Measurements from ENCODE around the gene CCDC196.

The CCDC196 gene, protein sequence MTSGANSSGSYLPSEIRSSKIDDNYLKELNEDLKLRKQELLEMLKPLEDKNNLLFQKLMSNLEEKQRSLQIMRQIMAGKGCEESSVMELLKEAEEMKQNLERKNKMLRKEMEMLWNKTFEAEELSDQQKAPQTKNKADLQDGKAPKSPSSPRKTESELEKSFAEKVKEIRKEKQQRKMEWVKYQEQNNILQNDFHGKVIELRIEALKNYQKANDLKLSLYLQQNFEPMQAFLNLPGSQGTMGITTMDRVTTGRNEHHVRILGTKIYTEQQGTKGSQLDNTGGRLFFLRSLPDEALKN

DNA sequence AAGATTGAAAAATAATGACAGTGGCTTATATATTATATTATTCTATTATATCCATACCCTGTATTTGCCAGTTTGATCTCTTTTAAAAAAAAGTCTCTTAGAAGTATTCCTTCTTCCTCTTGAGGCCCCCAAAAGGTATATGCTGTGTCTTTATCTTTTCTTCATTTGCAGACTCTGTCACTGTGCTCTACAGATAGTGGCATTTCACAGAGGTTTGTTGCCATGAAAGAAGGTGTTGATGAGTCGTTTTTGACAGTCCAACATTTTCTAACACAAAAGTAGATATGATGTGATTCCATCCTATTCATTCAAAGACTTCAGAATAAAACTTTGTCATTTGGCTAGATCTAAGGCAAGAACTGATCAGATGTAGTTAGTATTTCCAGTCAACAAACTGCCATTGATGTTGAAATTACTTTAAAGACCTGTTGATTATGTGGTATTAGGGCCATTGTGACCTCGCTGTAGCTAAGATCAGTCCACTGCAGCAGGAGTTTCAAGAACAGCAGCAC lies at the start of gene CCDC196:
Gene CCDC196, plus strand, starts transcription at position 462 of the 512 bp plus-strand sequence. CDS start 132 bp downstream, outside the sequence.
- DNase-seq: no peak

DNA sequence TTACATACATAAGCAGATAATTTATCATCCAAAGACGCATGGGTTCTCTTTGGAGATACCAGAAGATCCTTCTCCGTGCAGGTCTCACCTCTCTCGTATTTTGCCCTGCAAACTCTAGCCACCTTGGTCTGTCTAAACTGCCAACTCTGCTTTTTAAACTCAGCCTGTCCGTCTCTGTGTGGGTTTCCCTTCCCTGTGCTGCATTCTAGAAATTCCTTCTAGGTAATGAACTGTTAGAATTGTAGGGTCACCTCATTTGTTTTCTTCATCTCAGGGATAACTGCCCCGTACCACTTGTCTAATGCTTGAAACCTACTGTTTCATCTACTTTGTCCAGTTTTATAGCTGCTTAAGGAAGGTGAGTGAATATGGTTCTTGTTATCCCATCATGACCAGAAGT lies 45.4 kb upstream of the CCDC196 start:
- peak; percentile 71 for DNase-seq

DNA sequence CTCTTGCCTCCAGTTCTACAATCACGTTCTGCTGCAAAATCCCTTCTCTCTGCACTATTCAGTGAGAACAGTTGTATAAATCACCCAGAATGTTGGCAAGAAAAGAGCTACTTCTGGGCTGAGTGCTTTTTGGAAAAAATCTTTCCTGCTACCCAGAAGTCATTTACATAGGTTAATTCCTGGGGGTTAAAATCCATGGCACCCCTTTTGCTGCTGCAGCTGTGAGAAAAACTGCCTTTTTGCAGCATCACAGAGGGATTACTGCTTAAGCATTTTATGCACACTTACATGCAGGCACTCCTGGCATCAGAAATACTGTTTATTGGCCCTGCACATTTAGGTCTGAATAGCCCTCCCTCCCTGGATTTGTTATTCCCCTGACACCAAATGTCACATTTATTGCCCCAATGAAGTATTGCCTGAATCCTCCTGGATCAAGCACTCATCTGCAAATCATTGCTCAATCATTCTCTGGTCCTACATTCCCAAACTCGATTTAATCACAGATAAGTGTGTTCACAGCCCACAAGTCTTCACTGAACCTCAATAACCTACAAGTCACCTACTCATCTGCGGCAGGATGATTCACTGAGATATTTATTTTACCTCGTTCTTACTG lies 43.1 kb upstream of the CCDC196 start:
- DNase-seq: peak; percentile 90

GRCh38 chr14:66443785-66444184 lies 42.4 kb upstream of the CCDC196 start:
- no peak for DNase-seq

DNA sequence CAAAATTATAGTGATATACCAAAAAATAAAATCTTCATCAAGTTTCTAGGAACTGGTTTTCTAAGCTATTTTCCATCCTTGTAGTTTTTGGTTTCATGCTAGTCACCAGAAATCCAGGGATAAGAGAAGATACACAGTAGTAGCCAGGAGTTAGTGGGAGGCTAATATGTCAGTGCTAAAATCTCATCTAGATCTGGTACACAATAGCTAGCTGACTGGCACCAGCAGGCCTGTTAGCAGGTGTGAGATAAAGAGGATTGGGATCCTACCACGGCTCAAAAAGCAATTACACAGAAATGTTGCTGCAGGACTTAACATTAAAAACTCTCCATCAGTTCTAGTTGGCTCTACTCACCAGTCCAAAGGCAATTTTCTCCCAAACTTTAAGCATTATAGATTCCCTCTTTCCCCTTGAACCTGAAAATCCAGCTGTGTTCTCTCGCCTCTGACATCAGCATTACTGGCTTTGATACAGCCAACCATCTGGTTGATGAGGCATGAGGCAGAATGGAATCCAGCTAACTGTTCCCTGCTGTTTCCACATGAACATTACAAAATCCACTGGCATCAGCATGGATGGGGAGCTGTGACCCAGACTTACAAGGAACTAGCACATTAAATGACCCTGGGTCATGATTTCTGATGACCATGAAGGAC lies 41.8 kb upstream of the CCDC196 start:
- DNase-seq: no peak

GRCh38 chr14:66445936-66446335 lies 40.2 kb upstream of the CCDC196 start:
- DNase-seq: no peak

DNA sequence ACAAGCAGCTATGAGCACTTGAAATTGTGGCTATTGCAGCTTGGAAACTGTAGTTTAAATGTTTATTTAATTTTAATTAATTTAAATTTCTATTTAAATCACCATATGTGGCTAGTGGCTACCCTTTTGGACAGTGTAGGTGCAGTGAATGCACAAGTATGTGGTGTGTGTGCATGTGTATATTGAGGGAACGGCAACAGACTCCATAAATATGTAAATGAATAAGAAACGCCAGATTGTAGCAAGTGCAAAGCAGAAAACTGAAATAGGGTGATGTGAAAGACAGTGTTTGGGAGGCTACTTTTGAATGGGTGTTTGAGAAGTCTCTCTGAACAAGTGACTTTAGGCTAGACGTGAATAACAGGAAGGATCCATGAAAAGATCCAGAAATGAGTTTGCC lies 32.7 kb upstream of the CCDC196 start:
- no peak for DNase-seq

- no peak for DNase-seq
Measured at GRCh38 chr14:66459603-66460002, 26.6 kb upstream of the CCDC196 start.

DNA sequence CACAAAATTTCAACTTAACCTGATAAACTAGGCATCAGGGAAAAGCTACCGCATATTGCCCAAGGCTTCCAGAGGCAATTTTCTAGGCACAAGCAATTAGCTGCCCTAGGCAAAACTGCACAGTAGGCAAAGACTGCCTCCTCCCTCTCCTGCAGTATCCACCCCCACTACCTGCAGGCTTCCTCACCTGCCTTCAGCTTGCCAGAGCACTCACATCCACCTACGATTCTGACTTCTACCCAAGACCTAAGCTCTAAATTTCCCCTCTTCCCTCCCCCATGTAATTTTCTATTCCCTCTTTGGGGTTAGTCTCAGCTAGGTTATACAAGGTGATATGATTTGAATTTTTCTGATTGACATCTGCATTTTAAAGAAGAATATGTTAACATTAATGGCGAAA lies 21.9 kb upstream of the CCDC196 start:
- DNase-seq: no peak

DNA sequence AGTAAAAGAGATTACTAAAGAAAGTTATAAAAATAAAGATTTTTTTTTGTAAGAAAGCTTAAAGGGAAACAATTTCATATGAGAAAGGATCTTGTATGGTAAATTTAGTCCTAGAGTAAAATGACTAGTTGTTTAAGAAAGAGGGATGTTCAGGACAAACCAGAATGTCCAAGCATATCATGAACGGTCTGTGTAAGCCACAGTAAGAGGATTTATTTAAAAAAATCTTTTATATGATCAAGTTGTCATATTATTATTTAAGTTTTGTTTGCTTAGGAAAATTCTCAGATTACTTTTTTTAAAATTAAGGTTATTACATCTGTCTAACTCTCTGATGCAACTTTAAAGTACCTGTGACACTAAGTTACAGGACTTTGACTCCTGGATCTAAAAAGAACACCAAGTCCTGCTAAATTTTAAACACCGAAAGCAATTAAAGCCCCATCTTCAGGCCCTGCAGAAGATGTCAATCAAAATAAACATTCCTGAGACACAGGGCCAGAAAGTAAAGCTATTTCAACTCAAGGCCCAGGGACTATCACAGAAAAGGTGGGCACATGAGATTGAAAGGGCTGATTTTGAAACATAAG lies 17.3 kb upstream of the CCDC196 start:
- DNase-seq: no peak

- DNase-seq: no peak
Measured at GRCh38 chr14:66471584-66471983, 14.6 kb upstream of the CCDC196 start.

DNA sequence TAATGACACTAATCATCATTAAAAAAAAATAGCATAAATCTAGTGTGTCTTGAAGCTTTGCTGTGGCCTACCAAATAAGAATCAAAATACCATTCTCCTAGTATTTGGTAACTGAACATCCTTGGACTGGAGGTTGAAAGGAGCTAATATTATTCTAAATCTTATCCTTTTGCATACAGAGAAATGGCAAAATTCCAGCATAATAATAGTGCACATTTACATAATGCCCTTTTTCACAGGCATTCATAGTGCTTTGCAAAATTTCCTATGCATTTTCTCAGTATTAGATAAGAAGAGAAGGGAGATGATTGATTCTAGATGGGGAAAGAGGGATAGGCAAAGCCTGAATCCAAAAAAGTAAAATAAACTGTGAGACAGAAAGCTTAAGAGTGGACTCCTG lies 13.9 kb upstream of the CCDC196 start:
- no peak for DNase-seq

- DNase-seq: no peak
Measured at GRCh38 chr14:66473223-66473622, 12.9 kb upstream of the CCDC196 start.

DNA sequence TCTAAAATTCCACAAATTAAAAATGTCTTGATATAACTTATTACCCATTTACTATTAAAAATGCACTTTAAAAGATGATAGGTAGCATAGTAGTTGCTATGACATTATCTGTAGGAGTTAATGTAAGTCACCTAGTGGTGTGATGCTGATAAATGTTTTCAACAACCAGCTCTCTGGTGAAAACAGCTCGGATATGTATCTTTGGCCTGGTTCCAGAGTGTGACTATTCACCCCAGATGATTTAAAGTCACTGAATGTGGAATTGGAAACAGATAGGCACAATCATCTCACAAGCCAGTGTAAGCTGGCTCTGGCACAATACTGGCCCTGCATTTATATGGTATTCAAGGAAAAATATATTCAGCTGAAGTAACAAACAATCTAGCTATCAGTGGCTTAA lies 9.2 kb upstream of the CCDC196 start:
- peak; percentile 64 for DNase-seq

DNA sequence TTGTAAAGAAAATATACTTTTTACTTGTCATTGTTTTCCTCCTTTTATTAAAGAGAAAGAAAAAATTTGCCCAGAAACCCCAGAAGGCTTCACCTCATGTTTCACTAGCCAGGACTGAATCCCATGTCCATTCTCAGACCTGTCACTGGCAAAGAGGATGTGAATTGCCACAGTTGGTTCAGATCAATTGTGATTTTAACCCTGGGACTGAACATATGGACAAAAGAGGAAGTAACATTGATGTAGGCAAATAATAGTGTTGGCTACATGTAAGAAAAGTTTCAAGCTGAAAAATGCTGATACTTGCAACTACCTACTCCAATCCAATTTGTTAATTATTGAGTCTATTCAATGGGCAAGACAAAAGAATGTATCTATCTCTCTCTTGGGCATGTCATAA lies 8.6 kb upstream of the CCDC196 start:
- DNase-seq: no peak

DNA sequence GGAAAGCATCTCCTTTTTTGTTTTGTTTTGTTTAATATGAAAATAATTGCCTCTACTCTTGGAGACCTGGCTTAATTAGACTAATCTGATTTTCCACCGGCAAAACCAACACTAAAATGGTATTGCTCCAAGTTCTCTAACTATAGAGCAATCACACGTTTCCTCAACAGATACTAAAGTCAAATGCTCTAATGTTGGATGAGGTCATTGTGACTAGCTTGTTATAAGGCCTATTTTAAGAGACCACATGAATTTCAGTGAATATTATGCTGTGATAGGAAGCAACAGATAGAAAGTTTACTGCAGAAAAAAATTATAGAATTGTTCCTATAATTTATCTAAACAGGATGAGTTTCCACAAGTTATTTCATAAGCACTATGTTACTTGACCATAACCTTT lies 3.3 kb upstream of the CCDC196 start:
- no peak for DNase-seq

DNA sequence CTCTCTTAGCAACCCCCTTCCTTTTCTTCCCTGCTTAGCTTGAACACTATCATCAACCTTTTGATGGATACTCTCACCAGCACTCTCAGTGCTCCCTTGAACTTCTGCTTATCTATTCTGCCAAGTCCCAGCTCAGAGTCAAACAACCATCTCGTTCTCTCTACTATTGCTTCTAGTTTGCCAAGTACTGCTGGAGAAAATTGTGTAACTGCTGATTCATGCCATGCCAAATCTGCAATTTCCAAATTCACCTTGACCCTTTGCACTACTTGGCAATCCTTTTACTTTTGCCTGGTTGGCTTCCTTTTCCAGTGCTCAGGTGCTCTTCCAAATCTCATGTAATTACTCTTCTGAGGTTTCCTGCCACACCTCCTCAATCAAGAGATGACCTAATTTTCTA lies 2.8 kb upstream of the CCDC196 start:
- DNase-seq: no peak

- DNase-seq: no peak
Measured at GRCh38 chr14:66485029-66485428, 1.1 kb upstream of the CCDC196 start.

GRCh38 chr14:66487164-66487563 lies 993 bp downstream of the CCDC196 start:
- DNase-seq: no peak

DNA sequence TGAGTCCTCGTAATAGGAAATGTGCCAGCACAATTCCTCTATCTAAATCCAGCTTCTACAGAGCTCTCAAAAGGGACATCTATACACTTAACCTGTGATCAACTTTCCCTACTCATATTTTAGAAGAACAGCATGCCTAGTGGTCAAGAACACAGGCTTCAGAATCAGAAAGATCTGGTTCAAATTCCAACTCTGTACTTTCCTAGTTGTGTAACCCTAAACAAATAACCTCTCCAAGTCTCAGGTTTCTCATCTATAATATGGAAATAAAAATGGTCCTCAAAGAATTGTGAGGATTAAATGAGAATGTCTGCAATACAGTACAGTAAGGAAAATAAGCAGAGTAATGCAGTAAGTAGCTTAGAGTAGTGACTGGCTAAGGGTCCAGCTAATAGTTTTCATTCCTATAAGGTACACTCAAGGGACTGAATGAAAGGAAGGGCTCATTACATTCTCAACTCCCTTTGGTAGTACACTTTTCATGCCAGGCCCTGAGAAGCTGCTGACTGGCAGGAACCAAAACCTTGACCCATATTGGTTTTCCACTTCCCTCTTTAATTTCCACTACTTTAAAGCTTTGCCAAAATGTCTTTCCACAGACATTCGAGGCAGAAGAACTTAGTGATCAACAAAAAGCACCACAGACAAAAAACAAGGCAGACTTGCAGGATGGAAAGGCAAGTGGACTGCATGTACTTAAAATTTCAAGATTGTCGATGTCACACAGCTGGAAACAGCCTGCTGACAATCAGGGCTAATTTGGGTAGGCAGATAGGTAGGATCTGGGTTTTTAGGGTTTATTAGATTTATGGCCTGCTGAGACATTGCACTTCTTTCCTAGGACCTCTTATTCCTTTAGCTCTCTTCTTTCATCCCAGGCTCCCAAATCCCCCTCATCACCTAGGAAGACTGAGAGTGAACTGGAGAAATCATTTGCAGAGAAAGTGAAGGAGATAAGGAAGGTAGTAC lies 4.3 kb downstream of the CCDC196 start:
- DNase-seq: no peak

- DNase-seq: no peak
Measured at GRCh38 chr14:66493750-66494149, 7.6 kb downstream of the CCDC196 start.
